ENCODE measurements around the gene EMILIN1.
A peak's percentile ranks its signal among the peaks of the same experiment; 100 is the strongest.

The EMILIN1 gene

DNA sequence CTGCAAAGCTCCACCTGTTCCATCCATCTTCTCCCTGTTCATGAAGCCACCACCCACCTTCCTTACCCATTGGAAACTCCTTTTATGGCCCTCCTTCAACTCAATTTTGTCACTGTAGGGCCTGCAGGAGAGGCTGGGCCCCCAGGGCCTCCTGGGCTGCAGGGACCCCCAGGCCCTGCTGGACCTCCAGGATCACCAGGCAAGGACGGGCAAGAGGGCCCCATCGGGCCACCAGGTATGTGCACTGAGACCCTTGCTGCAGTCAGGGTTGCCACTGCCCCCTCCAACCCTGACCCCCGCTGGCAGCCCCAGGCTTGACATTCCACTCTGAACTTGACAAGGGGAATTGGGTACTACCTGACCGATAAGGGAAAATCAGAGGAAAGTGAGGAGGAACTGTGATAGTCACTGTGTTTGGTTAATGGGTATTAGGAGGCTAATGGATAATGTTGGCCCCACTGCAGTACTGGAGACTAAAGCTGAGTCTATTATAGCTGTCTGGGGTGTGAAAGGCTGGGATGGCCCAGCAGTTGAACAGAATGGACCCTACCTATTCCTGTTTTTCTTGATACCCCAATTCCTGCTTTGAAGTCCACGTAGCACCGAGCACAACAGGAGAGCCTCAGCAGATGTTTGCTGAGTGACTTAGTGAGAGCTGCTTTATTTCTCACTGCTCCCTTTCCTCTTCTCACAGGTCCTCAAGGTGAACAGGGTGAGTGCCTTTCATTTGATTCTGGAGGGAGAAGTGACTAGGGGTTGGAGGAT lies 6.1 kb downstream of the EMILIN1 start:
- TF ChIP-seq, protein P1, sequence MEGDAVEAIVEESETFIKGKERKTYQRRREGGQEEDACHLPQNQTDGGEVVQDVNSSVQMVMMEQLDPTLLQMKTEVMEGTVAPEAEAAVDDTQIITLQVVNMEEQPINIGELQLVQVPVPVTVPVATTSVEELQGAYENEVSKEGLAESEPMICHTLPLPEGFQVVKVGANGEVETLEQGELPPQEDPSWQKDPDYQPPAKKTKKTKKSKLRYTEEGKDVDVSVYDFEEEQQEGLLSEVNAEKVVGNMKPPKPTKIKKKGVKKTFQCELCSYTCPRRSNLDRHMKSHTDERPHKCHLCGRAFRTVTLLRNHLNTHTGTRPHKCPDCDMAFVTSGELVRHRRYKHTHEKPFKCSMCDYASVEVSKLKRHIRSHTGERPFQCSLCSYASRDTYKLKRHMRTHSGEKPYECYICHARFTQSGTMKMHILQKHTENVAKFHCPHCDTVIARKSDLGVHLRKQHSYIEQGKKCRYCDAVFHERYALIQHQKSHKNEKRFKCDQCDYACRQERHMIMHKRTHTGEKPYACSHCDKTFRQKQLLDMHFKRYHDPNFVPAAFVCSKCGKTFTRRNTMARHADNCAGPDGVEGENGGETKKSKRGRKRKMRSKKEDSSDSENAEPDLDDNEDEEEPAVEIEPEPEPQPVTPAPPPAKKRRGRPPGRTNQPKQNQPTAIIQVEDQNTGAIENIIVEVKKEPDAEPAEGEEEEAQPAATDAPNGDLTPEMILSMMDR (IDR thresholded peaks at IDR 0.05; ENCODE audit: insufficient read depth, low read length, missing control alignments) = no peak
- H3K4me3 ChIP-seq (ENCODE audit: low read depth, low read length) = no peak overlapping the region
- no peak for DNase-seq (ENCODE audit: low read depth, low spot score)
- ChIA-PET POLR2A (interaction anchor here (4.6 kb wide), 1 partner anchor 13 kb away, joined by 28 read pairs; the partner anchor contains the start of gene OST4), CTCF (interaction anchor here (0.6 to 10.3 kb wide), 15 partner anchors 8 to 533 kb away, joined by 3 to 73 read pairs (median 5); partner anchors contain the start of genes AGBL5 and TMEM214)

DNA sequence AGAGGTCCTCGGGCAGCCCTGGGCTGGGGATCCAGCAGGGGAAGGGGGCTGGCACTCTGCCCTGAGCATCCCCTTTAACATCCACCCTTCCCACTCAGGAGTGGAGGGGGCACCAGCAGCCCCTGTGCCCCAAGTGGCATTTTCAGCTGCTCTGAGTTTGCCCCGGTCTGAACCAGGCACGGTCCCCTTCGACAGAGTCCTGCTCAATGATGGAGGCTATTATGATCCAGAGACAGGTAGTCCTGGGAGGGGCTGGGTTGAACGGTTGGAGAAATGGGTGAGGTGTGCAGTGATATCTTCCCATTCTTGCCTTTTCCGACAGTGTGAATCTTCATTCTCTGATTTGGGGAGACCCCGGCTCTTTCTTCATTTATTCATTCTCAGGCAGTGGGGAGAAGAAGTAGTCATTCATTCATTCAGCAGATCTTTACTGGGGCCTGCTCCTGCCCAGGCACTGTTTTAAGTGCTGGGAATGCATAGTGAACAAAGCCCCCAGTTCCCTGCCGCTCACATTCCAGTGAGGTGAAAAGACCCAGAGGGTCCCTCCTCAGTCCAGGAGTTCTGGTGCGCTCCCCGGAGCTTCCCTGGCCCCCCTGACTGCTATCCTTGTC lies 6.8 kb downstream of the EMILIN1 start:
- no peak for DNase-seq (ENCODE audit: low read depth, low spot score)
- TF ChIP-seq, protein P1 (IDR thresholded peaks at IDR 0.05; ENCODE audit: insufficient read depth, low read length, missing control alignments) = no peak
- ChIA-PET POLR2A (interaction anchor here (1.3 kb wide), 1 partner anchor 9 kb away, joined by 3 read pairs; no protein-coding TSS in a partner anchor), CTCF (interaction anchor here (0.6 to 10.3 kb wide), 17 partner anchors 8 to 533 kb away, joined by 3 to 73 read pairs (median 5); partner anchors contain the start of genes AGBL5, OST4 and TMEM214)
- peak overlapping the region; percentile 27 for H3K4me3 ChIP-seq (ENCODE audit: low read depth, low read length)

DNA sequence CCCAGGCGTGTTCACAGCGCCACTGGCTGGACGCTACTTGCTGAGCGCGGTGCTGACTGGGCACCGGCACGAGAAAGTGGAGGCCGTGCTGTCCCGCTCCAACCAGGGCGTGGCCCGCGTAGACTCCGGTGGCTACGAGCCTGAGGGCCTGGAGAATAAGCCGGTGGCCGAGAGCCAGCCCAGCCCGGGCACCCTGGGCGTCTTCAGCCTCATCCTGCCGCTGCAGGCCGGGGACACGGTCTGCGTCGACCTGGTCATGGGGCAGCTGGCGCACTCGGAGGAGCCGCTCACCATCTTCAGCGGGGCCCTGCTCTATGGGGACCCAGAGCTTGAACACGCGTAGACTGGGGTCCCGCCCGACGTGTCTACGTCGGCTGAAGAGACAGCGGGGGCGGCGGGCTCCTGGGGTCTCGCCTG lies 7.3 kb downstream of the EMILIN1 start:
- ChIA-PET CTCF (interaction anchor here (0.7 to 10.3 kb wide), 15 partner anchors 7 to 240 kb away, joined by 3 to 73 read pairs (median 8); partner anchors contain the start of genes AGBL5, OST4 and TMEM214), POLR2A (interaction anchor here (1.3 kb wide), 1 partner anchor 9 kb away, joined by 3 read pairs; no protein-coding TSS in a partner anchor)
- TF ChIP-seq, protein P1 (IDR thresholded peaks at IDR 0.05; ENCODE audit: insufficient read depth, low read length, missing control alignments) = peak; percentile 65
- peak overlapping the region; percentile 27 for H3K4me3 ChIP-seq (ENCODE audit: low read depth, low read length)
- DNase-seq (ENCODE audit: low read depth, low spot score) = no peak

DNA sequence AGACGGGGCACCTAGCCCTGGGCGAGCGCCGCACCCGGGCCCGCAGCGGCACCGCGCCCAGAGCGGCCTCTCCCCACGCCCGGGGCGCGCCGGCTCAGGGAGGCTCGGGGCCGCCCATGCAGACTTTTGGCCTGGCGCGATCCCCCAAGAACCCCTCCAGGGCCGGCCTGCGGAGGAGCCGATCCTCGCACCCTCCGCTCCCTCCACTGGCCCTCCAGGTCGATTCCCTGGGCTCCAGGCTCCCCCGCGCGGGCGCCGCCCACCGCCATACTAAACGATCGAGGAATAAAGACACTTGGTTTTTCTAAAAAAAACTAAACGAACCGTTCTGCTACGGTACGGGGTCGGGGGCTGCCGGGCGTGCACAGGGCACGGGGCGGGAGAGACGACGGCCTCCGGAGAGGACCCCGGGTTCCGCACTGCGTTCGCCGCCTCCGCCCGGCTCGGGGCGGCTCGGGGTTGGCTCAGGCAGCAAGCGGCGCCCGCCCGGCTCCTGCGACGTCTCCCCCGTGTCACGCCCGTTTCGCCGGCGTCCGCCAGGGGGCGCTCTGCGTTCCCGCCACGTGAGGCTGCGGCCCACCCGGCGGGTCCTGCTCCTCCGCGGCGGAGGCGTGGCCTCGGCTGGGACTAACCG lies 7.8 kb downstream of the EMILIN1 start:
- CTCF ChIA-PET = interaction anchor here (0.7 to 10.3 kb wide), 13 partner anchors 10 to 240 kb away, joined by 3 to 73 read pairs (median 9); partner anchors contain the start of genes AGBL5, OST4 and TMEM214
- POLR2A ChIA-PET = interaction anchor here (1.1 to 2.6 kb wide), 4 partner anchors 10 to 63 kb away, joined by 3 to 18 read pairs (median 4); partner anchors contain the start of genes AGBL5 and OST4
- peak overlapping the region; percentile 42 for H3K4me3 ChIP-seq (ENCODE audit: low read depth, low read length)
- DNase-seq (ENCODE audit: low read depth, low spot score) = no peak
- TF ChIP-seq, protein P1 (IDR thresholded peaks at IDR 0.05; ENCODE audit: insufficient read depth, low read length, missing control alignments) = peak; percentile 94

DNA sequence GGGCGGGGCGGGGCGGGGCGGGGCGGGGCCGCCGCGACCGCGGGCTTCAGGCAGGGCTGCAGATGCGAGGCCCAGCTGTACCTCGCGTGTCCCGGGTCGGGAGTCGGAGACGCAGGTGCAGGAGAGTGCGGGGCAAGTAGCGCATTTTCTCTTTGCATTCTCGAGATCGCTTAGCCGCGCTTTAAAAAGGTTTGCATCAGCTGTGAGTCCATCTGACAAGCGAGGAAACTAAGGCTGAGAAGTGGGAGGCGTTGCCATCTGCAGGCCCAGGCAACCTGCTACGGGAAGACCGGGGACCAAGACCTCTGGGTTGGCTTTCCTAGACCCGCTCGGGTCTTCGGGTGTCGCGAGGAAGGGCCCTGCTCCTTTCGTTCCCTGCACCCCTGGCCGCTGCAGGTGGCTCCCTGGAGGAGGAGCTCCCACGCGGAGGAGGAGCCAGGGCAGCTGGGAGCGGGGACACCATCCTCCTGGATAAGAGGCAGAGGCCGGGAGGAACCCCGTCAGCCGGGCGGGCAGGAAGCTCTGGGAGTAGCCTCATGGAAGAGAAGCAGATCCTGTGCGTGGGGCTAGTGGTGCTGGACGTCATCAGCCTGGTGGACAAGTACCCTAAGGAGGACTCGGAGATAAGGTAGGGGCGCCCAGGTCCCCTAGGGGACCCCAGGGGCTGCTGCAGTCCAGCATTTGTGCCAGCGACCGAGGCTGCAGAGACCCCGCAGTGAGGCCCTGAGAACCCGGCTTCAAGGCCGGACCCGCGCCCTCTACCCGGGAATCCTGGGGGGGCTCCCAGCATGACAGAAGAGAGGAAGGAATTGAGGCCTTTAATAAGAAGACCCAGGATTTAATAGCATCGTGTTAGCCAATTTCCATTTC lies 8.5 kb downstream of the EMILIN1 start, which contains the start of gene KHK:
Gene KHK (plus strand): TSS at position 49 of the 870 bp plus-strand sequence. CDS start 488 bp downstream, at position 537.
- ChIA-PET POLR2A (interaction anchor here (1.1 to 2.6 kb wide), 3 partner anchors 15 to 64 kb away, joined by 3 to 18 read pairs (median 6); partner anchors contain the start of genes AGBL5 and OST4), CTCF (interaction anchor here (0.6 to 10.3 kb wide), 19 partner anchors 9 to 216 kb away, joined by 3 to 73 read pairs (median 7); partner anchors contain the start of genes AGBL5, EMILIN1 and TRIM54)
- DNase-seq (ENCODE audit: low read depth, low spot score) = no peak
- TF ChIP-seq, protein P1 (IDR thresholded peaks at IDR 0.05; ENCODE audit: insufficient read depth, low read length, missing control alignments) = no peak
- peak within 1 kb of the TSS; percentile 46 for H3K4me3 ChIP-seq (ENCODE audit: low read depth, low read length)
